GM18520 (cell line): Measurements from ENCODE around the gene EPS8.

Experiments
- ATAC-seq: cut with Tn5 transposase; IDR thresholded peaks from one replicate; pipeline ENCODE4 v1.9.1; 2021; ENCODE audit not compliant: unreplicated experiment

EPS8 gene

GRCh38 chr12:15789220-15790171, at the start of gene EPS8:
Gene EPS8 (minus strand): TSS chr12:15789388. CDS start chr12:15682951, 106,437 bp downstream.
- peak; percentile 86 for ATAC-seq

DNA sequence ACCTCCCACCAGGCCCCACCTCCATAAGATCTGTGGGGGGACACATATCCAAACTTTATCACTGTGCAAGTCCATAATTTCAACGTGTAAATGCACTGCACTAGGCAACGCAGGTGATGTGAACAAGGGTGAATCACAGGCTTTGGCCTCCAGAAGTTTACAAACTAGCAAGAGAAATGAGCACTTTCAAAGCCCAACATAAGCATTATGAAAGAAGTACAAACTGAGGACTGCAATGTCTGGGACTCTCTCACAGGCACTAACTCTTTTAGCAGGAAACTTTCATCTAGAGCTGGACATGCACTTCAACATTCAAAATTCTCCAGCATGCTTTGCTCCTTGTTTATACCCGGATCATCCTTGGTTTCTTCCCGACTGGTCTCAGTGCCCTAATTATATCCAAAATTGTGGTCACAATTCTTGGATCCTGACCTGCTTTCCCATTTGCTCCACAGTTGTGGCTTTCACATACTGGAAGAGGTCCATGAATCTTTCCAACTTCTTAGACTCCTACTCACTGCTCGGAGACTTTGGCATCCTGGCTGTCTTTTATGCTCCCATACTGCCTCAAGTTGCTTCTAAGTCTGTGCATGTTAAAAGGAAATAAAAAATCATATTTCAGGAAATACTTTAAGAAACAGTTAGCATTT, 48.1 kb upstream of the EPS8 start:
- no peak for ATAC-seq

GRCh38 chr12:15834575-15834974, 45.4 kb upstream of the EPS8 start:
- ATAC-seq: no peak

DNA sequence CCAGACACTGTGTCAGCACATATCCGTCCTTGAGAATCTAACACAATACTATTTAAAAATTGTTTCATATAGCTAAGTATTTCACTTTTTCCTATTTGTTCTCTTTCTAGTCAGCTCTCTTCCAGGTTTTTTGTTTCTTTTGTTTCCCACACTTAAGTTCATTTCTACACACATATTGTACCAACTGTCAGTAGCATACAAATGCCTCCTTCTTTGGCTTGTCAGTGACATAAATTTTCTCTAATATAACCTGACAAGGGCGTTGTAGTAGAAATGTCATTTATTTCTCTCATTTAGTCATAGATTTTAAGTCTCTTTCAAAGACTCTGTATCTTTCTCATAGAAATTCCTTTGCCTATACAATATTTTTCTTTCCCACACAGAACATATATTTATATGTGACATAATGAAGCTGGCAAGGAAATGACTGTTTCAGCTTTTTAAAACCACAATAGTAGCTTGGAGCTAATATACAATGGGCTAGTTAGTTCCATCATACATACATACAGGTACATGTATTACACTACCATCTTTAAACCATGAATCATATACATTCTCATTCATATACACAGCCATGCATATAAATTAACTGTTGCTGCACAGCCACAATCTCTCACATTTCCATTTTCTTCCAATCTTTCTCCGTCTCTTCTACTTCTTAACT, 42.3 kb upstream of the EPS8 start:
- no peak for ATAC-seq

DNA sequence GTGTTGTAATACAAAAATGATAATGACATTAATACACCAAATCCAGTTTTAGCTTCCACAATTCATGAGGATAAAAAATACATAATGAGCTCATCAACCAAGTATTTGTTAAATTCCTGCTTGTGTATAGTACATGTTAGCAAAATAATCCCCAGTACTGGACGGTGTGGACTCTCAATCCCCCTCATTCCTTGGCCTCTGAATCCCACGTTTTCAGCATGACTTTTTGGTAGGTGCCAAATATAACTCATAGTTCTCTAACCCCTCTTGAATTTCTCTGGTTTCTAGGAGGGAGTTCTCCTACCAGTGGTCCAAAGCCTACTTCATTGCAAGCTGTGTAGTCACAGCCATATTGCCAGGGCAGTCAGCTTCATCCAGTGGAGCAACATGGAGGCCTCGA, 41.4 kb upstream of the EPS8 start:
- ATAC-seq: no peak

GRCh38 chr12:15829949-15830348, 40.8 kb upstream of the EPS8 start:
- no peak for ATAC-seq

DNA sequence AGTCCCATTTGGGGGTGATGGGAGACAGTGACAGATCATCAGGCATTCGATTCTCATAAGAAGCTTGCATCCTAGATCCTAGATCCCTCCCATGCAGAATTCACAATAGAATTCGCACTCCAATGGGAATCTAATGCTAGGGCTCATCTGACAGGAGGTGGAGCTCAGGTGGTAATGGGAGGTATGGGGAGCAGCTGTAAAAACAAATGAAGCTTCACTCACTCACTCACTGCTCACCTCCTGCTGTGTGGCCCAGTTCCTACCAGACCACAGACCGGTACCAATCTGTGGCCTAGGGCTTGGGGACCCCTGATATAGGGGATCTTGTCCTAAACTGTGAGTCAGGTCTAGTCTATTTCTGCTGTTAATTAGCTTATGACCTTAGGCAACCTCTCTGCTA, 40.1 kb upstream of the EPS8 start:
- ATAC-seq: no peak

- no peak for ATAC-seq
Observed at GRCh38 chr12:15827136-15827535, 37.9 kb upstream of the EPS8 start.

DNA sequence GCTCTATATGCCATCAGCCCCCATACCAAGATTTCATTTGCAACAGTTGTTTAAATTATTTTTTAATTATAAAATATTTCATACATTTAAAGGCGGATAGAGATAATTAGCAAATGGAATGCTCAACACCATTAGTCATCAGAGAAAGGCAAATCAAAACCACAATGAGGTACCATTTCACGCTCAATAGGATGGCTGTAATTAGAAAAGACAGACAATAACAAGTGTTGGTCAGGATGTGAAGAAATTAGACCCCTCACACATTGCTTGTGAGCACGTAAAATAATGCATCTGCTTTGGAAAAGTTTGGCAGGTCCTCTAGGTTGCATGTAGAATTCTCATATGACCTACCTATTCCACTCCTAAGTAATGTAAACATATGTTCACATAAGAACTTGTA, 35.3 kb upstream of the EPS8 start:
- no peak for ATAC-seq

DNA sequence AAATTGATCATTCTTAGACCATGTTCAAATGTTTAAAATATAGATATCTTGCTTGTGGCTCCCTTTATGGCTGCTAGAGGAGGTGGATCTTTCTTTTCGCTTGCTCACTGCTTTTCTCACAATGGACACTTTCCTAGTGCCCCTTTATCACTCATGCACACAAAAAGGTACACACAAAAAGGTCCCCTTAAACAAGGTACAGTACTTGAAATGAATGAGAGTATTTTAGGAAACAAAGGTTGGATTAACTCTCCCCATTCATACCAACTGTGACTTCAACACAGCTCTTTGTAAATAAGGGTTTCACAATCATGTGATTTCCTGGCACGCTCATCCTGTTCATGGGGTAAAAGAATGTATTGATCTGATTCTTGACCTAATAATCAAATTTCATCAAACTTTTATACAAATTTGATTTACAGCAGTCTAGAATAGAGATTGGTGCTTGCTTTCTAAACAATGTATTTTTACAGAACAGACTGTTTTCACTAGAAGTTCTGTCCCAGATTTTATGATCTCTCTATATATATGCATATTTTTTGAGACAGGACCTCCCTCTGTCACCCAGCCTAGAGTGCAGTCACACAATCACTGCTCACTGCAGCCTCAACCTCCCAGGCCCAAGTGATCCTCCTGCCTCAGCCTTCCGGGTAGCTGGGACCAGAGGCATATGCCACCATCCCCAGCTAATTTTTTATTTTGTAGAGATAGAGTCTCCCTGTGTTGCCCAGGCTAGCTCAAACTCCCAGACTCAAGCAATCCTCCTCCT, 34.4 kb upstream of the EPS8 start:
- no peak for ATAC-seq

GRCh38 chr12:15819644-15820437, 30.7 kb upstream of the EPS8 start:
- no peak for ATAC-seq

DNA sequence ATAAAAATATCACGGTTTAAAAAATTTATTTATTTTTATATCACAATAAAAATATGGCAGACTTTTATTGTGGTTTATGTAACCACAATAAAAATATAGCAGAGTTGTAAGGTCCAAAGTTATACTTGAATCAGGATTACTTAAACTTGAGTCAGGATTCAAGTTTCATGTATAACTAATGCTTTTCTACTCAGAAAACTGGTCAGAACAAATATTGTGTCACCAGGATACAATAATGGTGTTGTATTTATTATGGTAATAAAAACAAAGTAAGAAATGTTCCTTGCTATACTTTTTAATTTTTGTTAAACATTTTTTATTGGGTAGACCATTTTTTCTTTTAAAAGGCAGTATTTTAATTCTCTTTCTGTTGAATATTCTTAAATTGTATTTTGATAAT, 29.2 kb upstream of the EPS8 start:
- no peak for ATAC-seq

DNA sequence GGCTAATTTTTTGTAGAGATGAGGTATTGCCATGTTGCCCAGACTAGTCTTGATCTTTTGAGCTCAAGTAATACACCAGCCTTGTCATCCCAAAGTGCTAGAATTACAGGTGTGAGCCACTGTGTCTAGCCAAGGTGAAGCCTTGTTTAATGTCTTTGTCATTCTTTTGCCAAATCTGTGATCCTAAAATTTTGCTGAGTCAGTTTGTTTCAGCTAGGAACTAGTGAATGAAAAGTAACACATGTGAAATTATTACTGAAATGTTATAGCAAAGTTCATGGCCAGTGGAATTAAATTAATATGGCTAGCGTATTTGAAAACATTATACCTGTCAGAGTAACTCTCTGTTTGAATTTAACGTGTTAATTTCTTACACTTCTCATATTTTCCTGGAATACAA, 26.5 kb upstream of the EPS8 start:
- no peak for ATAC-seq

GRCh38 chr12:15811214-15812127, 22.3 kb upstream of the EPS8 start:
- ATAC-seq: no peak

GRCh38 chr12:15808652-15809051, 19.5 kb upstream of the EPS8 start:
- ATAC-seq: no peak

- no peak for ATAC-seq
Observed at GRCh38 chr12:15808250-15808649, 19.1 kb upstream of the EPS8 start.

DNA sequence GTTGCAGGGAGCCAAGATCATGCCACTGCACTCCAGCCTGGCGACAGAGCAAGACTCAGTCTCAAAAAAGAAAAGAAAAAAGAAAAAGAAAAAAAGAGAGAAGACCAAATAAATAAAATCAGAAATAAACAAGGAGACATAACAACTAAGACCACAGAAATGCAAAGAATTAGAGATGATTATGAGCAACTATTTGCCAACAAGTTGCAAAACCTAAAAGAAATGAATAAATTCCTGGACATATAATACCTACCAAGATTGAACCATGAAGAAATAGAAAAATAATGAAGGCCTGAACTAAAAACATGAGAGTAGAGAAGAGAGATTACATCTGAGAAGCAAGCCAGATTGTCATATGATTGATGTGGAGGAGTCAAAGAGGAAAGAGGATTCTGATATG, 17.6 kb upstream of the EPS8 start:
- no peak for ATAC-seq

DNA sequence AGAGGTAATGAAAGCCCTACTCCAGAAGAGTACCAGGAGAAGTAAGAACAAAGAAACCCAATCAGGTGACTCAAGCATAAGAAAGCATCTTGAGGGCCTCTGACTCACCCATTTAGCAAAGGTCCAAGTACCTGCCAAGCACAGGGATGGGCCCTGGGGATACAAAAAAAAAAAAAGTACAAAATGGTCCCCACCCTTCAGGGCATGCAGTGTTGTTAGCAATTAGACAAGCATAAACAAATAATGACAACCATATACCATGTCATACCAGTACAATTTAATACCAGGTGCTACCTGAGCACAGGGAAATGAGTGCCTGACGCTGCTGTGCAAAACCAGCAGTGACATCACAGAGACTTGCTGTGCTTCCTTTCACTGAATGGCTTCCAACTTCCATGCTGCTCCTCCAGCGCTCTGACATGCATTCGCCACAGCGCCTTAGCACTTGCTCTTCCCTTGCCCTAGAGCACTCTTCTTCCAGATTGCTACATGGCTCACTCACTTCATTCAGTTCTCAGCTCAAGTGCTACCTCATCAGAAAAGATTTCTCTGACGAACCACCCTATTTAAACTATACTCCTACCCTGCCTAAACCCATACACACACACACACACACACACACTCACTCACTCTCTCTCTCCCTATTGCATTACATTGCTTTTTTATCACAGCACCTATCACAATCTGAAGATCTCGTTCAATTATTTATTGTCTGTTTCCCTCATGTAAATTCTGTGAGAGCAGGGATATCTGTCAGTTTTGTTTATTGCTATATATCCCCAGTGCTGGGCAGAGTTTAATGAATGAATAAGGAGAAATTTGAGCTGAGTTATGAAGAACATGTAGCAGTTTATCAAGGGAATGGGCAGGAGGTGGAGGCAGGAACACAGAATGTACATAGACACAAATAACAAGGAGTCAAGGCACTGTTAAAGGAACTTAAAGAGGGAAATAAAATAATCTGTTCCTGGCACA, 12.9 kb upstream of the EPS8 start:
- ATAC-seq: no peak
